RCC 7860 (cell line): ENCODE data around the gene TEAD3.

ENCODE experiments used
- DNase-seq: peaks from one replicate; pipeline ENCODE4 v3.0.0-alpha.2; 2015; ENCODE audit warnings: low spot score
- FAIRE-seq: peaks from 2 replicates; lab custom pipeline; 2012; peaks lifted over from hg19 to GRCh38; lab: Jason Lieb, UNC

The TEAD3 gene

DNA sequence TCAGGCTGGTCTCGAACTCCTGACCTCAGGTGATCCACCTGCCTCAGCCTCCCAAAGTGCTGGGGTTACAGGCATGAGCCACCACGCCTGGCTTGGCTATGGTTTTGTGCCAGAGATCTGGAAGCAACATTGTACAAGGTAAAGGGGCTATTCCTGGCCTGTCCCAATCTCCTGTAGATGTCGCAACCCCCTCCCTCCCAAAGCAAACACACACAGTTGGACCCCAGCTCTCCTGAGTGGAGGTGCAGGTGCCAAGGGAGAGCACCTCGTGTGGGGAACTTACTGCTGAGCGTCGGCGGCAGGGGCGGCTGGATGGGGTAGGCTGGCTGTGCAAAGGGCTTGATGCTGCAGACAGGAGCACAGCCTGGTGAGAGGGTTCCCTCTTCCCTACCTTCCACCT is 19.9 kb downstream of the TEAD3 start:
- DNase-seq (no peak), FAIRE-seq (no peak)

- no peak for DNase-seq
- no peak for FAIRE-seq
These were observed 20.9 kb downstream of the TEAD3 start for GRCh38 chr6:35476004-35476403.

DNA sequence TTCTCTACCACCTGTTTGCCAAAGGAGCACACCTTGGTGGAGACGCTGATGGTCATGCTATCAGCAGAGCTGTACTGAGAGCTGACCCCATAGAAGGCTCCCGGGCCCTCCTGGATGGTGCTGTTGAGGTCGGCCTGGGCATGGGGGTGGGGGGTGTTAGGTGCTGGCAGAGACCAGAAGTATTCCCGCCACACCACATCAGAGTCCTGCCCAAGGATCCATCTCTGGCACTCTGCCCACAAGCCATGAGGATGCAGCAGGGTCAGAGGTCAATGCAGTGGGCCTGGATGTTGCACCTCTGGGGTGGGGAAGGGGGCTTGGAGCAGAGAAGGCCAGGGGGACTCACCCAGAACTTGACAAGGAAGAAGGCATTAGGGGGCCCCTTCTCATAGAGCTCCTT is 21.3 kb downstream of the TEAD3 start:
- DNase-seq (no peak), FAIRE-seq (no peak)

DNA sequence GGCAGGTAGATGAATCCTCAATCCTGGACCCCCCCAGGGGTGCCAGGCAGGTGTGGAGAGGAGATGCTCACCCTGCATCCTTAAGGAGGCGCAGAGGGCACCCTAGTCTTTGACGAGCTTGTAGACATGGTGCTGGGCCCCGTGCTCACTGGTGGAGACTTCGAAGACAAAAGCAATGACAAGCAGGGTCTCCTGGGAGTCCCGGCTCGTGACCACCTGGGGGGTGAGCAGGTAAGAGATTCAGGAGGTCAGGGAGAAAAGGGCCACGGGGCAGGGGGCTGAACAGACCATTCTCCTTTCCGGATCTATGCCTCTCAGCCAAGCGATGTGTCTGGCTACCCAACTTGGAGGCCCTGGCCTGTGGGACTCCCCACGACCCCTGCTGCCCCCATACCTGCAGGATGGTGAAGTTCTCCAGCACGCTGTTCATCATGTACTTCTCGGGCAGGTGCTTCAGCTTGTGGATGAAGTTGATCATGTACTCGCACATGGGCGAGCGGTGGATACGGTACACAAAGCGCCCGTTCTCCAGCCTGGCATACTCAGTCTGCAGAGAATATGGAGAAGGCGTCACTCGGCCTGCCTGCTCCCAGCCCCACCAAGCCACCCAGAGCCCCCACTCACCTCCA is 21.8 kb downstream of the TEAD3 start:
- no peak for FAIRE-seq

DNA sequence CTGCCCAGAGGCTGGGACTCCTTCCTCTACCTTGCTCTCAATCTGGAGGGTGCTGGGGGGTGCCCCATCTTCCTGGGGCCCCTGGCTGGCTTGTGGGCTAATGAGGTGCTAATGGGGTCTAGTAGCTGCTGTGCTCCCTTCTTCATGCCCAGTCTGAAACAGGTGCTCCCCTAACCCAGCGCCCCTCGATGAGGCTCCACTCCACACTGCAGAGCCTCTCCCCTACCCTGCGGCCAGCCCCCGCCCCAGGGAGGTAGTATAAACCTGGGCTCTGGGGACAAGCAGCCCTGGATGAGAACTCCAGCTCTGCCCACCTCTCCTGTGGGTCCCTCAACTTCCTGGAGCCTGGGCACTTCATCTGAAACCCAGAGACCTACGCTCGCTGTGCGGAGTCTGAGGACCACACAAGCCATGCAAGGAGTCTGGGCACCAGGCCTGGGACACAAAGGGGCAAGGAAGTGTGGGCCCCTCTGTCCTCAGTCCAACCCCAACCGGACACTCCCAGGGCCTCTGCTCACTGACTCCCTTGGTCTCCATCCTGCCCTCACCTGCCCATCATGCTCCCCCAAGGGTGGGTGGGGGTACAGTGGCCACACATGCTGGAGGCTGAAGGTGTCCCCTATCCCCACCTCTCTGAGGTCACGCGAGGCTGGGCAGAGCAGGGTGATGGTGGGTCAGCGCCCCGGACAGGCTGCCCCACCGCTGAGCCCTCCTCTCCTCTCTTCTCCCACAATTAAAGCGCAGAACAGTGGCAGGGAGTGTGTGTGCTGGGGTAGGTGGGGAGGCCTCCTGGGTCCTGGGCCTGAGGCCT is 22.5 kb downstream of the TEAD3 start:
- no peak for FAIRE-seq
- no peak for DNase-seq

More for the DNA sequence above, 21.8 kb downstream of the TEAD3 start:
- no peak for DNase-seq

DNA sequence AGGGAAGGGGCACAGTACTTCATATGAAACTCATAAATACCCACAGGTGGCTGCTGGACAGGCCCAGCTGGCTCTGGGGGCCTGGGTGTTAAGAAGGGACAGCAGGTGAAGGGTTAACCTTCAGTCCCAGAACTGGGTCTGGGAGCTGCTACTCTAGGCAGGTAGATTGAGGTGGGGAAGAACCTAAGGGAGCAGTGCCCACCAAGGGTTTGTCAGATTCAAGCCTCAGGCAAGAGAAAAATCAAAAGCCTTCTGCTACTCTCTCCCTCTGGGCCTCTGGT is 23.1 kb downstream of the TEAD3 start:
- DNase-seq (peak; percentile 10), FAIRE-seq (no peak)

- FAIRE-seq (no peak), DNase-seq (peak; percentile 6)
These were observed 23.6 kb downstream of the TEAD3 start for GRCh38 chr6:35473075-35473849.

GRCh38 chr6:35471836-35472345 is 25.0 kb downstream of the TEAD3 start:
- DNase-seq (no peak), FAIRE-seq (no peak)

DNA sequence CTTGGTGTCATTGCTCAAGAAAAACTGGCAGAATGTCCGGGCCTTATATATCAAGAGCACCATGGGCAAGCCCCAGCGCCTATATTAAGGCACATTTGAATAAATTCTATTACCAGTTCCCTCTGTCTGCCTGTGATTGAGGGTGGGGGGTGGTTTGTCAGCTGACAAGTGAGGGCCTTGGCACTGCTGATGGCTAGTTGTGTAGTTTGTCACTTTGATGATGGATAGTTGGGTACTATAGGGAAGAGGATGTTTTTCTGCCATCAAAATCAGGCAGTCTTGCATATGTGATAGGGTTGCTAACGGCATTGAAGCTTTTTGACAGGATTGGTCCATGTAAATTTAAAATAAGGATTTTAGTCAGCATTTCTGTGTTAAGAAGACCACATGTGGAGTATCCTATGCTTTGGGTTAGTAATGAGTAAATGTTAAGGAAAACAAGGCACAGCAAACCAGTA is 26.2 kb downstream of the TEAD3 start:
- no peak for DNase-seq
- no peak for FAIRE-seq

GRCh38 chr6:35469751-35470662 is 26.9 kb downstream of the TEAD3 start:
- no peak for FAIRE-seq
- peak; percentile 18 for DNase-seq

GRCh38 chr6:35468980-35469750 is 27.7 kb downstream of the TEAD3 start:
- DNase-seq = no peak
- no peak for FAIRE-seq

GRCh38 chr6:35468181-35468979 is 28.5 kb downstream of the TEAD3 start, which contains the start of gene RPL10A:
Gene RPL10A (plus strand): TSS chr6:35468401. CDS start chr6:35468435, 34 bp downstream.
- peak; percentile 90 for DNase-seq
- FAIRE-seq = no peak

DNA sequence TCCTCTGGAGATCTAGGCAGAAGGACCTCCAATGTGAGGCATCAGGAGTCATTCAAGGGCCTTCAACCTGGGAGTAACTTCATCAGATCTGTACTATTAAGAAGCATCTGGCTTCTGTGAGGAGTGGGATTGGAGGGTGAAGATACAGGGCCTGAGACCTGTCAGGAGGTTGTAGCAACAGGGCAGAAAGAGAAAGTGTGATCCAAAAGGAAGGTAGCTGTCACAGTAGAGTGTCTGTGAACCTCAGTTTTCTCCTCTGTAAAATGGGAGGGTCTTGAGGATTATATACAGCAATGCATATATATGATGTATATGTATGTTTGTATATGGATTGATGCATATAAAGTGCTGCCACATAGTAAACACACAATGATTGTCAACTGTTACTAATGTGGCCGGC is 31.2 kb downstream of the TEAD3 start:
- no peak for FAIRE-seq
- no peak for DNase-seq

DNA sequence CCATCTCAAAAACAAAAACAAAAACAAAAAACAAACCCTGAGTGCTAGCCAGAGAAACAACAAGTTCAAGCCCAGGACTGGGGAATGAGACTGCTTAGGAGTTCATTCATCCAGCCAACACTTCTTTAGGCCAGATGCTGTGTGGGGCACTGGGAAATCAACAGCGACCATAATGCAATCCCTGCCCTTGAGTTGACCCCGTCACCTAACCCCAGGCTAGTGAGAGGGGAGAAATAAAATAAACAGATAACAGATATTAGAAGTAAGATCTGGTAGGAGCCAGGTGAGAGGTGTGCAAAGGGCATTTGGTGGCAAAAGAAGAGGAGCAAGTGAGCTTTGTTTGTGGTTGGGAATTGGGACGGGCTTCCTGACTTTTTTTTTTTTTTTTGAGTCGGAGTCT is 33.6 kb downstream of the TEAD3 start:
- no peak for DNase-seq
- FAIRE-seq = no peak

DNA sequence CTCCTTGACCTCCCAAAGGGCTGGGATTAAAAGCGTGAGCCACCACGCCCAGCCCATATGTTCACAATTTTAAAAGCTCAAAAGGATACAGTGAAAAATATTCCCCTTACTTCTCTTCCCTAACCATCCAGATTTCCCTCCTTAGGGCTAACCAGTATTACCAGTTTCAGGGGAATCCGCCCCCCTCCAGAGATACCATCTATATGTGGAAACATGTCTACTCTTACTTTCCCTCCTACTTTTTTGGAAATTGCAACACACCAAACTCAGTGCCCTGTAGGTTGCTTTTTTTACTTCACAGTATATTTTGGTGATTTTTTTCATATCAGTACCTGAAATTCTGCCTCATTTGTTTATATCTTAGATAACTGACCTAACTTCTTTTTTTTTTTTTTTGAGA is 35.6 kb downstream of the TEAD3 start:
- DNase-seq (no peak), FAIRE-seq (no peak)

DNA sequence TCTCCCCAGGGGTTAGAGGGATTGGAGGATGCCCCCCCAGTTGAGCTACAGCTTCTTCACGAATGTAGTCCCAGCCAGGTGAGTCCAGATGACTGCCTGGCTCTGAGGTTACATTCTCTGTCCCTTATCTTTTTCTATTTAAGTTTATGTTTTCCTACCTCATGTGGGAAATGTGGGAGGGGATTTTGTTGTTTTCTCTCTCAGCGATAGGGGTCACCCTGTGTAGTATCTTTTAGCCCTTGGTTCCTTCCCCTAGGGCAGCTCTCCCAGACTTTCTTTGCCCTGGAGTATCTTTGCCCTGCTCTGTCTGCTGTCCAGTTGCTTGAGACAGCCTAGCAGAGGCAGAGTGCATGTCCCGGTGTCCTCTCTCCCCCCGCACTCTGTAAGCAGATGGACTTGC is 39.0 kb downstream of the TEAD3 start:
- no peak for FAIRE-seq
- no peak for DNase-seq

GRCh38 chr6:35454391-35455110 is 42.3 kb downstream of the TEAD3 start:
- DNase-seq = no peak
- FAIRE-seq = no peak

DNA sequence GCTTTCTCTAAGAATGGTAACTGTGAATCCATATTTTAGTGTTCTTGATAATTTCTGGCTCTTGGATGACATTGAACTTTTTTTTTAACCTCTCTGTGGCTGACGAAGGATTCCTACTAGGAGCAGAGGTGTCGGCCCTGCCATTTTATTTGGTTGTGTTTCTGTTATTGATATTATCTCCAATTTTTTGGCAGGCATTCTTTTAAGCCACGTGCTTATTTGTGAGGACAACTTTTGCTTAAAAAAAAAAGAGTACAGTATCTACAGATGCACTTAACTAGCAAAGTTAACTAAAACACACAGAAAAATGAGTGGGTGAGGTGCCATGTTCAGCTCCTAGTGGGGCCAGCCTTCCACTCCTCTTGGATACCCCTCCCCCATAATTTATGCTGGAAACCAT is 43.6 kb downstream of the TEAD3 start:
- no peak for FAIRE-seq
- no peak for DNase-seq
